SK-N-SH (cell line): Measurements from ENCODE around the gene ETHE1. TPM values are rescaled to one million over a fixed set of nuclear protein-coding genes. Genes with fewer than 3 reads are reported as not detected.

Experiments
- CTCF ChIA-PET: fragments of 300-600, 350-600 bp; formaldehyde crosslinking; extraction: SDS; loops from one replicate; lab custom pipeline; 2021; lab: Yijun Ruan, JAX
- POLR2A ChIA-PET: fragments of 350-600 bp; sonication (Branson Sonifier 250); formaldehyde crosslinking; extraction: SDS; loops from one replicate; lab custom pipeline; 2020; ENCODE audit warnings: antibody characterized with exemption, inconsistent platforms; lab: Yijun Ruan, JAX
- DNase-seq: peaks from one replicate; pipeline ENCODE4 v3.0.0; 2012
- H2AFZ ChIP-seq: fragments of 200-600 bp; sonication (generic); 2 replicates; pipeline ENCODE4 v1.8.1; 2016; ENCODE audit warnings: antibody characterized with exemption, mild to moderate bottlenecking, low read depth
- H3F3A ChIP-seq: fragments of 200-600 bp; sonication (generic); replicated peaks from 2 replicates; pipeline ENCODE3; 2016; ENCODE audit warnings: antibody characterized with exemption, mild to moderate bottlenecking; ENCODE audit not compliant: insufficient read depth
- H3K27ac ChIP-seq, 2 experiments: fragments of 200-500 bp in 1 of 2; fragments of 200-600 bp in 1 of 2; sonication (Bioruptor generic) in 1 of 2; sonication (generic), shearing (Covaris generic) in 1 of 2; 2 replicates each; pipeline versions ENCODE4 v1.5.1 to v1.6.1; 2014 to 2016; ENCODE audit warnings: low read depth in 2 of 2, inconsistent platforms in 1 of 2, low read length in 1 of 2, mild to moderate bottlenecking in 1 of 2, mixed read lengths in 1 of 2
- H3K27me3 ChIP-seq: fragments of 200-600 bp; sonication (generic), shearing (Covaris generic); 2 replicates; pipeline ENCODE4 v1.6.1; 2016; ENCODE audit warnings: mixed run types; ENCODE audit not compliant: insufficient read depth
- H3K36me3 ChIP-seq, 2 experiments: fragments of 200-500 bp in 1 of 2; fragments of 200-600 bp in 1 of 2; sonication (Bioruptor generic) in 1 of 2; sonication (generic) in 1 of 2; replicated peaks in 1 of 2; 2 replicates each; pipeline versions ENCODE3 to v1.5.1; 2014 to 2016; ENCODE audit warnings: low read length in 1 of 2, mild to moderate bottlenecking in 1 of 2; ENCODE audit not compliant: insufficient read depth in 2 of 2, control insufficient read depth in 1 of 2
- H3K4me1 ChIP-seq, 2 experiments: fragments of 200-500 bp in 1 of 2; fragments of 200-600 bp in 1 of 2; sonication (Bioruptor generic) in 1 of 2; sonication (generic), shearing (Covaris generic) in 1 of 2; 2 replicates each; pipeline versions ENCODE4 v1.5.1 to v1.6.1; 2014 to 2016; ENCODE audit warnings: low read depth in 1 of 2, low read length in 1 of 2, mixed run types in 1 of 2; ENCODE audit not compliant: insufficient read depth in 2 of 2, control insufficient read depth in 1 of 2
- H3K4me2 ChIP-seq: fragments of 200-600 bp; sonication (generic), shearing (Covaris generic); 2 replicates; pipeline ENCODE4 v1.6.1; 2017; ENCODE audit warnings: mixed run types
- H3K4me3 ChIP-seq, 2 experiments: fragments of 200-500 bp in 1 of 2; fragments of 200-600 bp in 1 of 2; sonication (Bioruptor generic) in 1 of 2; sonication (generic), shearing (Covaris generic) in 1 of 2; 2 replicates each; pipeline versions ENCODE4 v1.5.1 to v1.8.1; 2014 to 2016; ENCODE audit warnings: low read depth in 2 of 2, inconsistent platforms in 1 of 2, low read length in 1 of 2, mild to moderate bottlenecking in 1 of 2, mixed read lengths in 1 of 2, moderate library complexity in 1 of 2
- H3K79me2 ChIP-seq: fragments of 200-600 bp; sonication (generic); 2 replicates; pipeline ENCODE4 v1.8.1; 2017; ENCODE audit warnings: mild to moderate bottlenecking; ENCODE audit not compliant: insufficient read depth
- H3K9ac ChIP-seq: fragments of 200-600 bp; sonication (generic); 2 replicates; pipeline ENCODE4 v1.6.1; 2017; ENCODE audit warnings: mixed run types
- H3K9me2 ChIP-seq: fragments of 200-600 bp; sonication (generic); 2 replicates; pipeline ENCODE4 v1.6.1; 2017; ENCODE audit warnings: mixed run types
- H3K9me3 ChIP-seq: fragments of 200-600 bp; sonication (generic); 2 replicates; pipeline ENCODE4 v1.6.1; 2017; ENCODE audit warnings: mixed run types, mild to moderate bottlenecking, moderate library complexity
- H4K20me1 ChIP-seq: fragments of 200-600 bp; sonication (generic); 2 replicates; pipeline ENCODE4 v1.6.1; 2017; ENCODE audit warnings: mild to moderate bottlenecking, mixed run types; ENCODE audit not compliant: insufficient read depth
- CHD2 ChIP-seq: fragments of 150-350 bp; IDR thresholded peaks from 2 replicates; pipeline ENCODE4 v1.6.1; 2018; ENCODE audit warnings: low read length; ENCODE audit not compliant: partially characterized antibody
- EP300 ChIP-seq, 2 experiments: IDR thresholded peaks; 2 replicates each; pipeline versions ENCODE4 v1.4.0 to v1.6.1; 2012; ENCODE audit warnings: borderline replicate concordance in 1 of 2, low read depth in 1 of 2, low read length in 1 of 2
- FOSL2 ChIP-seq: IDR thresholded peaks from 2 replicates; pipeline ENCODE4 v1.4.0; 2012; ENCODE audit warnings: low read depth, mild to moderate bottlenecking, moderate library complexity, borderline replicate concordance
- GATA2 ChIP-seq: sonication (generic); formaldehyde crosslinking; IDR thresholded peaks from 2 replicates; pipeline ENCODE4 v1.5.0; 2020; ENCODE audit warnings: mild to moderate bottlenecking, missing genetic modification reagents
- MXI1 ChIP-seq: IDR thresholded peaks from 2 replicates; pipeline ENCODE4 v1.6.1; 2012; ENCODE audit warnings: mild to moderate bottlenecking, low read depth, low read length, improper control_type of control experiment
- POLR2AphosphoS5 ChIP-seq: IDR thresholded peaks from 2 replicates; pipeline ENCODE4 v1.6.1; 2012; ENCODE audit warnings: low read depth, low read length
- RAD21 ChIP-seq: IDR thresholded peaks from 2 replicates; pipeline ENCODE4 v1.6.1; 2012; ENCODE audit warnings: mild to moderate bottlenecking, low read length
- RCOR1 ChIP-seq: fragments of 150-350 bp; IDR thresholded peaks from 2 replicates; pipeline ENCODE4 v1.6.1; 2017; ENCODE audit warnings: antibody characterized with exemption, low read length
- RXRA ChIP-seq: IDR thresholded peaks from 2 replicates; pipeline ENCODE4 v1.4.0; 2012; ENCODE audit warnings: low read depth, mild to moderate bottlenecking, borderline replicate concordance
- TAF1 ChIP-seq: IDR thresholded peaks from 2 replicates; pipeline ENCODE4 v1.6.1; 2012; ENCODE audit warnings: low read depth, mild to moderate bottlenecking, low read length, moderate library complexity, borderline replicate concordance
- TCF12 ChIP-seq: IDR thresholded peaks from 2 replicates; pipeline ENCODE4 v1.4.0; 2012
- TEAD4 ChIP-seq: IDR thresholded peaks from 2 replicates; pipeline ENCODE4 v1.4.0; 2012; ENCODE audit warnings: mild to moderate bottlenecking, borderline replicate concordance; ENCODE audit not compliant: insufficient read depth
- USF1 ChIP-seq: IDR thresholded peaks from 2 replicates; pipeline ENCODE4 v1.4.0; 2012; ENCODE audit warnings: low read depth, borderline replicate concordance
- WGBS: methylation state at CpG from one replicate; pipeline ENCODE4 v1.1.6; 2017; ENCODE audit warnings: low lambda C conversion rate; 5-methylcytosine and 5-hydroxymethylcytosine counted together
- polyA plus RNA-seq, 3 experiments: library from polyadenylated mRNA; depleted of rRNA; stranded (reverse); fragments of >200 nt; gene quantifications; 2 replicates each; pipeline ENCODE4 v1.2.3, GENCODE V29; 2012
- TF ChIP-seq, protein P1 (sequence below): IDR thresholded peaks from 2 replicates; pipeline ENCODE4 v1.4.0; 2012; ENCODE audit warnings: low read depth, borderline replicate concordance
- TF ChIP-seq, protein P2 (sequence below): fragments of 200-600 bp; sonication (generic); IDR thresholded peaks from 2 replicates; pipeline ENCODE4 v1.6.1; 2017; ENCODE audit warnings: antibody characterized with exemption, mild to moderate bottlenecking, moderate library complexity
- TF ChIP-seq, protein P3 (sequence below): fragments of 150-350 bp; IDR thresholded peaks from 2 replicates; pipeline ENCODE4 v1.6.1; 2017; ENCODE audit warnings: antibody characterized with exemption, low read length, low read depth, borderline replicate concordance
- TF ChIP-seq, protein P4 (sequence below): IDR thresholded peaks from 2 replicates; pipeline ENCODE4 v1.4.0; 2012; ENCODE audit warnings: low read depth

The ETHE1 gene
- polyA plus RNA-seq, 1 of the 3 experiments (the other 2 are of a cell fraction) = 86.2 TPM

DNA sequence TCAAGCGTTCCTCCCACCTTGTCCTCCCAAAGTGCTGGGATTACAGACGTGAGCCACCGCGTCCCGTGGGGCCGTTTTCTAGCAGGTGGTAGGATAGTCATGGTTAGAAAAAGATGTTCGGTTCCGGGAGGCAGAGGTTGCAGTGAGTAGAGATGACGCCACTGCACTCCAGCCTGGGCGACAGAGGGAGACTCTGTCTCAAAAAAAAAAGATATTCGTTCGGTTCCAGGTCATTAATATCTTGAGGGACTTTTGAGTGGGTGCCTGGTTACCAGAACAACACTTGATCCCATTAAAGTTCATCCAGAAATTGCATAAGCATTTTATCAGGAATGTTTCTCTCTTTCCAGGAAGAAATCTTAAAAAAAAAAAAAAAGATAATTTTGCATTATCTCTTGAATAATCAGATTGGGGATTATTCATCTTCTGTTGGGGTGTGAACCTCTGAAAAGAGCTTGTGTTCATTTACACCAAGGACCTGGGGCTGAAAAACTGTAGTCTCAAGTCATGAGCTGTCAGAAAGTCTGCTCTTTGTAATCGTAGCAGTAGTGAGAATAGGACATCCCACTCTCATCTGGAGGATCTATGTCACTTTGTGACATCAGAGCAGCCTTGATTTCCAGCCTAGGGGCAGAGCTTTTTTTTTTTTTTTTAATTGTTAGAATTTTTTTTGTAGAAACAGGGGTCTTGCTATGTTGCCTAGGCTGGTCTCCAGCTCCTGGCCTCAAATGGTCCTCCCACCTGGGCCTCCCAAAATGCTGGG, 1.0 kb upstream of the ETHE1 start:
- H3K9ac ChIP-seq = no peak overlapping the region
- peaks cover 5% of the 10 kb centered on the region for H3F3A ChIP-seq
- no peaks in the 10 kb centered on the region for H4K20me1 ChIP-seq
- H2AFZ ChIP-seq = no peak overlapping the region
- 69% methylated on average over 13 of the region's 13 CpGs for WGBS
- POLR2A ChIA-PET = interaction anchor here (0.8 kb wide), 1 partner anchor 65 kb away, joined by 3 read pairs; no protein-coding TSS in a partner anchor
- H3K79me2 ChIP-seq = peaks cover 24% of the 10 kb centered on the region
- H3K9me3 ChIP-seq = no peaks in the 10 kb centered on the region
- TF ChIP-seq USF1 (no peak), EP300 (IDR thresholded peaks at IDR 0.05; ENCODE audit: borderline replicate concordance in 1 of 2, low read depth in 1 of 2, low read length in 1 of 2) (no peak), GATA2 (CRISPR knock-in tag) (no peak), CHD2 (no peak), RAD21 (no peak), RCOR1 (no peak), MXI1 (no peak)
- TF ChIP-seq, protein P1, sequence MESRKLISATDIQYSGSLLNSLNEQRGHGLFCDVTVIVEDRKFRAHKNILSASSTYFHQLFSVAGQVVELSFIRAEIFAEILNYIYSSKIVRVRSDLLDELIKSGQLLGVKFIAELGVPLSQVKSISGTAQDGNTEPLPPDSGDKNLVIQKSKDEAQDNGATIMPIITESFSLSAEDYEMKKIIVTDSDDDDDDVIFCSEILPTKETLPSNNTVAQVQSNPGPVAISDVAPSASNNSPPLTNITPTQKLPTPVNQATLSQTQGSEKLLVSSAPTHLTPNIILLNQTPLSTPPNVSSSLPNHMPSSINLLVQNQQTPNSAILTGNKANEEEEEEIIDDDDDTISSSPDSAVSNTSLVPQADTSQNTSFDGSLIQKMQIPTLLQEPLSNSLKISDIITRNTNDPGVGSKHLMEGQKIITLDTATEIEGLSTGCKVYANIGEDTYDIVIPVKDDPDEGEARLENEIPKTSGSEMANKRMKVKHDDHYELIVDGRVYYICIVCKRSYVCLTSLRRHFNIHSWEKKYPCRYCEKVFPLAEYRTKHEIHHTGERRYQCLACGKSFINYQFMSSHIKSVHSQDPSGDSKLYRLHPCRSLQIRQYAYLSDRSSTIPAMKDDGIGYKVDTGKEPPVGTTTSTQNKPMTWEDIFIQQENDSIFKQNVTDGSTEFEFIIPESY = no peak
- H3K4me1 ChIP-seq = peaks cover 6 to 19% of the 10 kb centered on the region in 2 experiments; a peak in 1 of 4 replicates
- H3K27ac ChIP-seq = no peak overlapping the region
- H3K36me3 ChIP-seq = no peaks in the 10 kb centered on the region
- H3K27me3 ChIP-seq = no peaks in the 10 kb centered on the region
- H3K4me2 ChIP-seq = no peak overlapping the region
- no peaks in the 10 kb centered on the region for H3K9me2 ChIP-seq
- no peak for DNase-seq
- no peak overlapping the region for H3K4me3 ChIP-seq
- CTCF ChIA-PET = interaction anchor here (0.7 to 24.7 kb wide), 4 partner anchors 8 to 88 kb away, joined by 4 to 632 read pairs (median 8); no protein-coding TSS in a partner anchor

DNA sequence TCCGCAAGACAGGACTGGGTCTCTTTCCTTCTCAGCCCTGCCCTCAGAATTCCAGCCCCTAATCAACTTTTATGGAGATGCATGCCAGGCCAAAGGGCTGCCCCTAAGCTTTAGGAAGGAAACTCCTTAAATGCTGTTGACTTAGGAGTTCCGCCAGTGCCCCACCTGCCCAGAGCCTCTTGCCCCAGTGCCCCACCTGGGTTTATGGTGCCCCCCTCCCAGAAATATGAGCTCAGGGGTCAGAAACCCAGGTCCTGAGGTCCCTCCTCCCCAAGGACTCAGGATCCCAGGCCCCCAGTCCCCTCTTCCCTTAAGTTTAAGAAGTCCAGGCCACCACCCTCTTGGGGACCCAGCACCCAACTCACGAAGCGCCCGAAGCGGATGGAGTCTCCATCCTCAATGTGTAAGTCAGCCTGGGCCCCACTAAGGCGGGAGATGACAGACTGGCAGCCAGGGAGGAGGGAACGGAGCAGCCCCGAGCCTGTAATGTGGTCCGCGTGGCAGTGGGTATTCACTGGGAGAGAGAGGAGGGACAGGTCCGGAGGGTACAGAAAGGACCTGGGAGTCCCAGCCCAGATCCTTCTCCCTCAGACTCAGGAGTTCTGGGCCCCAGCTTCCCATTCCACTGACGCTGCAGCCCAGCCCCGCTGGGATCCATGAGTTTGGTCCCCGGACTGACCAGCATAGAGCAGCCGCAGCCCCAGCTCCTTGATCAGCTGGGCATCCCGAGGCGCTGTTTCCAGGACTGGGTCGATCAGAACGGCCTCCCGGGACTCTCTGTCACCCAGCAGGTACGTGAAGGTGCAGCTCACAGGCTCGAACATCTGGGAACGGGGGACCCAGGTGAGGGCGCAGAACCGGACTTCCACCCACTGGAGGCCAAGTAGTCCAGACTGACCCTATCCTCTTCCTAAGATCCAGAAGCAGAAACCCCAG, 897 bp downstream of the ETHE1 start:
- Histone ChIP-seq H3K9me2 (no peaks in the 10 kb centered on the region), H3K4me3 (peak overlapping the region; percentile 74 to 97), H3K79me2 (peaks cover 28% of the 10 kb centered on the region), H4K20me1 (no peaks in the 10 kb centered on the region), H3K9ac (peak overlapping the region; percentile 86), H3K27ac (no peak overlapping the region), H3K4me1 (peaks cover 6 to 14% of the 10 kb centered on the region in 2 experiments; a peak in 1 of 4 replicates), H3K27me3 (no peaks in the 10 kb centered on the region), H3F3A (peaks cover 4% of the 10 kb centered on the region), H3K4me2 (peak overlapping the region; percentile 95), H2AFZ (peak overlapping the region; percentile 98; the same call in 1 of the 2 replicates), H3K9me3 (no peaks in the 10 kb centered on the region), H3K36me3 (no peaks in the 10 kb centered on the region)
- CTCF ChIA-PET = interaction anchor here (0.8 to 24.7 kb wide), 4 partner anchors 29 to 159 kb away, joined by 3 to 632 read pairs (median 6); no protein-coding TSS in a partner anchor
- peak; percentile 54 for DNase-seq
- 46% methylated on average over 18 of the region's 26 CpGs for WGBS
- POLR2A ChIA-PET = no interaction called here
- TF ChIP-seq FOSL2 (no peak), POLR2AphosphoS5 (no peak), TAF1 (no peak), USF1 (no peak), TEAD4 (no peak), RXRA (no peak), CHD2 (no peak), TCF12 (no peak)
- TF ChIP-seq, protein P2, sequence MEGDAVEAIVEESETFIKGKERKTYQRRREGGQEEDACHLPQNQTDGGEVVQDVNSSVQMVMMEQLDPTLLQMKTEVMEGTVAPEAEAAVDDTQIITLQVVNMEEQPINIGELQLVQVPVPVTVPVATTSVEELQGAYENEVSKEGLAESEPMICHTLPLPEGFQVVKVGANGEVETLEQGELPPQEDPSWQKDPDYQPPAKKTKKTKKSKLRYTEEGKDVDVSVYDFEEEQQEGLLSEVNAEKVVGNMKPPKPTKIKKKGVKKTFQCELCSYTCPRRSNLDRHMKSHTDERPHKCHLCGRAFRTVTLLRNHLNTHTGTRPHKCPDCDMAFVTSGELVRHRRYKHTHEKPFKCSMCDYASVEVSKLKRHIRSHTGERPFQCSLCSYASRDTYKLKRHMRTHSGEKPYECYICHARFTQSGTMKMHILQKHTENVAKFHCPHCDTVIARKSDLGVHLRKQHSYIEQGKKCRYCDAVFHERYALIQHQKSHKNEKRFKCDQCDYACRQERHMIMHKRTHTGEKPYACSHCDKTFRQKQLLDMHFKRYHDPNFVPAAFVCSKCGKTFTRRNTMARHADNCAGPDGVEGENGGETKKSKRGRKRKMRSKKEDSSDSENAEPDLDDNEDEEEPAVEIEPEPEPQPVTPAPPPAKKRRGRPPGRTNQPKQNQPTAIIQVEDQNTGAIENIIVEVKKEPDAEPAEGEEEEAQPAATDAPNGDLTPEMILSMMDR = no peak
- TF ChIP-seq, protein P3, sequence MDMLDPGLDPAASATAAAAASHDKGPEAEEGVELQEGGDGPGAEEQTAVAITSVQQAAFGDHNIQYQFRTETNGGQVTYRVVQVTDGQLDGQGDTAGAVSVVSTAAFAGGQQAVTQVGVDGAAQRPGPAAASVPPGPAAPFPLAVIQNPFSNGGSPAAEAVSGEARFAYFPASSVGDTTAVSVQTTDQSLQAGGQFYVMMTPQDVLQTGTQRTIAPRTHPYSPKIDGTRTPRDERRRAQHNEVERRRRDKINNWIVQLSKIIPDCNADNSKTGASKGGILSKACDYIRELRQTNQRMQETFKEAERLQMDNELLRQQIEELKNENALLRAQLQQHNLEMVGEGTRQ = no peak
- TF ChIP-seq, protein P4, sequence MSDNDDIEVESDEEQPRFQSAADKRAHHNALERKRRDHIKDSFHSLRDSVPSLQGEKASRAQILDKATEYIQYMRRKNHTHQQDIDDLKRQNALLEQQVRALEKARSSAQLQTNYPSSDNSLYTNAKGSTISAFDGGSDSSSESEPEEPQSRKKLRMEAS = no peak
